GM23338 (cell line): ENCODE data around the gene MRPS15.

Experiments used
- EZH2phosphoT487 ChIP-seq: fragments of 200-600 bp; sonication (generic); IDR thresholded peaks from one replicate; pipeline ENCODE4 v1.8.1; 2018; ENCODE audit warnings: antibody characterized with exemption; ENCODE audit not compliant: unreplicated experiment
- JUNB ChIP-seq: IDR thresholded peaks from one replicate; pipeline ENCODE4 v1.6.1; 2016; ENCODE audit warnings: antibody characterized with exemption; ENCODE audit not compliant: unreplicated experiment
- STAT1 ChIP-seq: IDR thresholded peaks from one replicate; pipeline ENCODE4 v1.6.1; 2016; ENCODE audit warnings: antibody characterized with exemption; ENCODE audit not compliant: unreplicated experiment
- TF ChIP-seq, protein P1 (sequence below), 2 experiments: fragments of 200-600 bp in 1 of 2; sonication (generic) in 1 of 2; conservative IDR thresholded peaks; 2 replicates each; pipeline versions ENCODE4 v1.5.1 to v1.6.1; 2016 to 2017; ENCODE audit warnings: antibody characterized with exemption in 2 of 2, low read depth in 2 of 2, mild to moderate bottlenecking in 2 of 2, moderate library complexity in 1 of 2
- TF ChIP-seq, protein P2 (sequence below): IDR thresholded peaks from one replicate; pipeline ENCODE4 v1.6.1; 2018; ENCODE audit warnings: antibody characterized with exemption; ENCODE audit not compliant: unreplicated experiment

DNA sequence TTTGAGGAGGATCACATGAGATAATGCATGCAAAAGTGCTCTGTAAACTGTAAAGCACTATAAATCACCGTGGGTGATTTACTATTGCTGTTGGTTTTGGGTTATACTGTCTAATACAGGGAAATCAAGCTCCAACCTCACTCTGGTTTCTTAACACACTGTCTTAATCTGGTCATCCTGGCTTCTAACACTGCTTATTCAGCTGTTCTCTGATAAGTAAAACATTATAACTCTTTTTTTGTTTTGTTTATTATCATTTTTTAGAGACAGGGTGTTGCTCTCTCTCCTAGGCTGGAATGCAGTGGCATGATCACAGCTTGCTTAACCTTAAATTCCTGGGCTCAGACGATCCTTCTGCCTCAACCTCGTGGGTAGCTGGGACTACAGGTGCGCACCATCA is 44.6 kb downstream of the MRPS15 start:
- TF ChIP-seq, protein P1, sequence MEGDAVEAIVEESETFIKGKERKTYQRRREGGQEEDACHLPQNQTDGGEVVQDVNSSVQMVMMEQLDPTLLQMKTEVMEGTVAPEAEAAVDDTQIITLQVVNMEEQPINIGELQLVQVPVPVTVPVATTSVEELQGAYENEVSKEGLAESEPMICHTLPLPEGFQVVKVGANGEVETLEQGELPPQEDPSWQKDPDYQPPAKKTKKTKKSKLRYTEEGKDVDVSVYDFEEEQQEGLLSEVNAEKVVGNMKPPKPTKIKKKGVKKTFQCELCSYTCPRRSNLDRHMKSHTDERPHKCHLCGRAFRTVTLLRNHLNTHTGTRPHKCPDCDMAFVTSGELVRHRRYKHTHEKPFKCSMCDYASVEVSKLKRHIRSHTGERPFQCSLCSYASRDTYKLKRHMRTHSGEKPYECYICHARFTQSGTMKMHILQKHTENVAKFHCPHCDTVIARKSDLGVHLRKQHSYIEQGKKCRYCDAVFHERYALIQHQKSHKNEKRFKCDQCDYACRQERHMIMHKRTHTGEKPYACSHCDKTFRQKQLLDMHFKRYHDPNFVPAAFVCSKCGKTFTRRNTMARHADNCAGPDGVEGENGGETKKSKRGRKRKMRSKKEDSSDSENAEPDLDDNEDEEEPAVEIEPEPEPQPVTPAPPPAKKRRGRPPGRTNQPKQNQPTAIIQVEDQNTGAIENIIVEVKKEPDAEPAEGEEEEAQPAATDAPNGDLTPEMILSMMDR (conservative IDR thresholded peaks at IDR 0.05; ENCODE audit: low read depth in 2 of 2): no peak
- TF ChIP-seq STAT1 (no peak), EZH2phosphoT487 (no peak), JUNB (no peak)
- TF ChIP-seq, protein P2, sequence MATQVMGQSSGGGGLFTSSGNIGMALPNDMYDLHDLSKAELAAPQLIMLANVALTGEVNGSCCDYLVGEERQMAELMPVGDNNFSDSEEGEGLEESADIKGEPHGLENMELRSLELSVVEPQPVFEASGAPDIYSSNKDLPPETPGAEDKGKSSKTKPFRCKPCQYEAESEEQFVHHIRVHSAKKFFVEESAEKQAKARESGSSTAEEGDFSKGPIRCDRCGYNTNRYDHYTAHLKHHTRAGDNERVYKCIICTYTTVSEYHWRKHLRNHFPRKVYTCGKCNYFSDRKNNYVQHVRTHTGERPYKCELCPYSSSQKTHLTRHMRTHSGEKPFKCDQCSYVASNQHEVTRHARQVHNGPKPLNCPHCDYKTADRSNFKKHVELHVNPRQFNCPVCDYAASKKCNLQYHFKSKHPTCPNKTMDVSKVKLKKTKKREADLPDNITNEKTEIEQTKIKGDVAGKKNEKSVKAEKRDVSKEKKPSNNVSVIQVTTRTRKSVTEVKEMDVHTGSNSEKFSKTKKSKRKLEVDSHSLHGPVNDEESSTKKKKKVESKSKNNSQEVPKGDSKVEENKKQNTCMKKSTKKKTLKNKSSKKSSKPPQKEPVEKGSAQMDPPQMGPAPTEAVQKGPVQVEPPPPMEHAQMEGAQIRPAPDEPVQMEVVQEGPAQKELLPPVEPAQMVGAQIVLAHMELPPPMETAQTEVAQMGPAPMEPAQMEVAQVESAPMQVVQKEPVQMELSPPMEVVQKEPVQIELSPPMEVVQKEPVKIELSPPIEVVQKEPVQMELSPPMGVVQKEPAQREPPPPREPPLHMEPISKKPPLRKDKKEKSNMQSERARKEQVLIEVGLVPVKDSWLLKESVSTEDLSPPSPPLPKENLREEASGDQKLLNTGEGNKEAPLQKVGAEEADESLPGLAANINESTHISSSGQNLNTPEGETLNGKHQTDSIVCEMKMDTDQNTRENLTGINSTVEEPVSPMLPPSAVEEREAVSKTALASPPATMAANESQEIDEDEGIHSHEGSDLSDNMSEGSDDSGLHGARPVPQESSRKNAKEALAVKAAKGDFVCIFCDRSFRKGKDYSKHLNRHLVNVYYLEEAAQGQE: no peak
